Measurements from ENCODE around the gene PHACTR1.

- TF ChIP-seq RCOR1 (IDR thresholded peaks at IDR 0.05; ENCODE audit: low read depth, low read length) (no peak), CTCF (IDR thresholded peaks at IDR 0.05) (no peak), NFE2L2 (conservative IDR thresholded peaks at IDR 0.05; ENCODE audit: low read length) (no peak), RFX5 (IDR thresholded peaks at IDR 0.05) (no peak), EP300 (IDR thresholded peaks at IDR 0.05) (no peak), CHD2 (IDR thresholded peaks at IDR 0.05; ENCODE audit: low read length, partially characterized antibody) (no peak), RAD21 (conservative IDR thresholded peaks at IDR 0.05 in 1 of 2, IDR thresholded peaks at IDR 0.05 in 1 of 2) (no peak), POLR2A (IDR thresholded peaks at IDR 0.05; ENCODE audit: low read length) (no peak), CEBPB (IDR thresholded peaks at IDR 0.05) (no peak), POLR2AphosphoS2 (conservative IDR thresholded peaks at IDR 0.05; ENCODE audit: low read length) (no peak), SMC3 (IDR thresholded peaks at IDR 0.05) (no peak)
Measured at GRCh38 chr6:13318821-13319220, 602.3 kb downstream of the PHACTR1 start.

All from A549 (cell line).